IMR-90 (cell line): ENCODE data around the gene PRLR. TPM values are rescaled to one million over a fixed set of nuclear protein-coding genes. Genes with fewer than 3 reads are reported as not detected.

Experiments used
- ATAC-seq: fragments of 200-7000 bp; cut with Tn5 transposase; 2 replicates; pipeline ENCODE4 v1.9.1; 2020; ENCODE audit warnings: low read depth, mild to moderate bottlenecking, moderate library complexity
- BruUV-seq: library from RNA; stranded (reverse); fragments of 400-500 nt; replicated peaks from 2 replicates; lab custom pipeline; 2021; lab: Mats Ljungman, UMichigan
- CTCF ChIA-PET: fragments of 300-600 bp; formaldehyde crosslinking; extraction: SDS; loops from one replicate; lab custom pipeline; 2021; ENCODE audit warnings: antibody characterized with exemption; lab: Yijun Ruan, JAX
- POLR2A ChIA-PET: fragments of 300-600 bp; sonication (Branson Sonifier 250); formaldehyde crosslinking; loops from one replicate; lab custom pipeline; 2022; ENCODE audit warnings: antibody characterized with exemption; ENCODE audit not compliant: unreplicated experiment; lab: Charles Lee
- DNase-seq: peaks from one replicate; pipeline ENCODE4 v3.0.0; 2013
- H2AFZ ChIP-seq: replicated peaks from 2 replicates; pipeline ENCODE3; 2013; ENCODE audit warnings: low read length, mild to moderate bottlenecking; ENCODE audit not compliant: poor library complexity
- H2AK5ac ChIP-seq: 2 replicates; pipeline ENCODE4 v1.6.1; 2013; ENCODE audit warnings: low read depth, low read length, inconsistent platforms
- H2AK9ac ChIP-seq: replicated peaks from 2 replicates; pipeline ENCODE3; 2013; ENCODE audit warnings: mild to moderate bottlenecking, low read depth, low read length, moderate library complexity; ENCODE audit not compliant: poor library complexity
- H2BK120ac ChIP-seq: 2 replicates; pipeline ENCODE4 v1.6.1; 2013; ENCODE audit warnings: low read depth, low read length, inconsistent platforms
- H2BK15ac ChIP-seq: 3 replicates; pipeline ENCODE4 v1.6.1; 2013; ENCODE audit warnings: low read depth, low read length, inconsistent platforms
- H2BK20ac ChIP-seq: 2 replicates; pipeline ENCODE4 v1.6.1; 2013; ENCODE audit warnings: low read depth, mild to moderate bottlenecking, inconsistent platforms, low read length, moderate library complexity
- H2BK5ac ChIP-seq: 2 replicates; pipeline ENCODE4 v1.6.1; 2013; ENCODE audit warnings: mild to moderate bottlenecking, low read depth, low read length, inconsistent platforms; ENCODE audit not compliant: poor library complexity, severe bottlenecking
- H3K14ac ChIP-seq: replicated peaks from 2 replicates; pipeline ENCODE4 v1.6.1; 2013; ENCODE audit warnings: low read depth, low read length, inconsistent platforms
- H3K18ac ChIP-seq: 2 replicates; pipeline ENCODE4 v1.6.1; 2013; ENCODE audit warnings: low read depth, low read length, control low read depth
- H3K23ac ChIP-seq: 2 replicates; pipeline ENCODE4 v1.6.1; 2013; ENCODE audit warnings: low read depth, low read length, inconsistent platforms
- H3K27ac ChIP-seq: 2 replicates; pipeline ENCODE4 v1.5.1; 2013; ENCODE audit warnings: mild to moderate bottlenecking, control low read depth, low read length; ENCODE audit not compliant: insufficient read depth
- H3K27me3 ChIP-seq: 2 replicates; pipeline ENCODE4 v1.6.1; 2013; ENCODE audit warnings: low read length; ENCODE audit not compliant: control insufficient read depth, insufficient read depth
- H3K36me3 ChIP-seq: 2 replicates; pipeline ENCODE4 v1.6.1; 2013; ENCODE audit warnings: low read length, mixed read lengths; ENCODE audit not compliant: control insufficient read depth, insufficient read depth
- H3K4ac ChIP-seq: 2 replicates; pipeline ENCODE4 v1.6.1; 2013; ENCODE audit warnings: low read depth, low read length, inconsistent platforms
- H3K4me1 ChIP-seq: 2 replicates; pipeline ENCODE4 v1.6.1; 2013; ENCODE audit warnings: low read length, mixed read lengths; ENCODE audit not compliant: control insufficient read depth, insufficient read depth
- H3K4me2 ChIP-seq: 2 replicates; pipeline ENCODE4 v1.6.1; 2013; ENCODE audit warnings: low read depth, mild to moderate bottlenecking, control low read depth, low read length, moderate library complexity
- H3K4me3 ChIP-seq: 2 replicates; pipeline ENCODE4 v1.5.1; 2013; ENCODE audit warnings: low read depth, mild to moderate bottlenecking, control low read depth, low read length, moderate library complexity; ENCODE audit not compliant: insufficient read depth
- H3K56ac ChIP-seq: 2 replicates; pipeline ENCODE4 v1.6.1; 2013; ENCODE audit warnings: low read length, inconsistent platforms; ENCODE audit not compliant: insufficient read depth; ENCODE audit errors: extremely low read depth
- H3K79me1 ChIP-seq, 2 experiments: 2 replicates each; pipeline ENCODE4 v1.6.1; 2013; ENCODE audit warnings: low read length in 2 of 2, inconsistent platforms in 1 of 2, low read depth in 1 of 2
- H3K9ac ChIP-seq: 2 replicates; pipeline ENCODE4 v1.6.1; 2013; ENCODE audit warnings: low read depth, low read length, control low read depth
- H3K9me1 ChIP-seq: 2 replicates; pipeline ENCODE4 v1.6.1; 2013; ENCODE audit warnings: low read length, inconsistent platforms; ENCODE audit not compliant: insufficient read depth
- H3K9me3 ChIP-seq: 2 replicates; pipeline ENCODE4 v1.6.1; 2013; ENCODE audit warnings: low read length; ENCODE audit not compliant: control insufficient read depth, insufficient read depth
- H4K20me1 ChIP-seq: 2 replicates; pipeline ENCODE4 v1.6.1; 2013; ENCODE audit warnings: low read length, inconsistent platforms; ENCODE audit not compliant: insufficient read depth
- H4K5ac ChIP-seq: 2 replicates; pipeline ENCODE4 v1.6.1; 2013; ENCODE audit warnings: mild to moderate bottlenecking, low read depth, low read length, control low read depth
- H4K8ac ChIP-seq, 2 experiments: 2 replicates each; pipeline ENCODE4 v1.6.1; 2013; ENCODE audit warnings: low read depth in 2 of 2, low read length in 2 of 2, control low read depth in 1 of 2, inconsistent platforms in 1 of 2
- H4K91ac ChIP-seq: 2 replicates; pipeline ENCODE4 v1.6.1; 2013; ENCODE audit warnings: low read depth, low read length, inconsistent platforms; ENCODE audit not compliant: insufficient read depth
- MAFK ChIP-seq: IDR thresholded peaks from 2 replicates; pipeline ENCODE4 v1.6.1; 2012; ENCODE audit warnings: low read depth, low read length, improper control_type of control experiment
- WGBS, 2 experiments: methylation state at CpG; one replicate each; pipeline versions ENCODE4 v1.1.5 to v1.1.7; 2013; ENCODE audit warnings: missing lambda C conversion rate in 2 of 2; ENCODE audit not compliant: insufficient read length in 1 of 2; ENCODE audit errors: extremely low coverage in 2 of 2; 5-methylcytosine and 5-hydroxymethylcytosine counted together
- dilution Hi-C: fragments of 300-500 bp; cut with HindIII; formaldehyde crosslinking; loops from one replicate; pipeline ENCODE4 v1.14.3; 2018; ENCODE audit warnings: low sequenced_read_pairs; ENCODE audit not compliant: unreplicated experiment
- in situ Hi-C: fragments of 300-500 bp; cut with MboI; formaldehyde crosslinking; loops from 3 replicates; pipeline ENCODE4 v1.14.3; 2019; ENCODE audit warnings: low sequenced_read_pairs, inconsistent platforms, mixed read lengths
- intact Hi-C: fragments of 100-400 bp; cut with micrococcal nuclease; formaldehyde crosslinking; loops from 2 replicates; pipeline ENCODE4 v1.10.0; 2022
- polyA plus RNA-seq, 3 experiments: library from polyadenylated mRNA; depleted of rRNA; stranded (reverse); fragments of >200 nt; gene quantifications; 2 replicates each; pipeline ENCODE4 v1.2.3, GENCODE V29; 2012; ENCODE audit warnings: low replicate concordance in 1 of 3
- total RNA-seq: library from RNA; depleted of rRNA; stranded (reverse); fragments of >200 nt; gene quantifications from 2 replicates; pipeline ENCODE4 v1.2.3, GENCODE V29; 2012

Gene PRLR
- total and polyA plus RNA-seq, 2 of the 4 experiments (the other 2 are of a cell fraction) = 0.24 to 0.54 TPM

GRCh38 chr5:35098214-35098613 lies 132.1 kb downstream of the PRLR start:
- Histone ChIP-seq H2BK5ac (no peak overlapping the region), H2AK5ac (no peak overlapping the region), H3K56ac (no peak overlapping the region), H3K18ac (no peak overlapping the region), H2BK20ac (no peak overlapping the region), H2AK9ac (no peak overlapping the region), H4K8ac (no peak overlapping the region), H3K9me3 (no peaks in the 10 kb centered on the region), H2BK120ac (no peak overlapping the region), H4K20me1 (no peaks in the 10 kb centered on the region), H3K79me1 (no peaks in the 10 kb centered on the region), H2BK15ac (no peak overlapping the region), H3K4me1 (no peaks in the 10 kb centered on the region), H3K4ac (no peak overlapping the region), H3K4me2 (no peak overlapping the region), H3K23ac (no peak overlapping the region), H3K14ac (no peak overlapping the region), H3K27ac (no peak overlapping the region), H3K4me3 (no peak overlapping the region), H3K36me3 (no peaks in the 10 kb centered on the region), H3K9me1 (no peaks in the 10 kb centered on the region; the same call in 1 of the 2 replicates), H2AFZ (no peak overlapping the region), H3K27me3 (peaks cover 11% of the 10 kb centered on the region), H4K5ac (no peak overlapping the region), H3K9ac (no peak overlapping the region), H4K91ac (no peak overlapping the region)
- in situ Hi-C loops = loop anchor here (25.0 kb wide), 1 partner anchor 514 kb away; the partner anchor contains the start of gene SPEF2
- POLR2A ChIA-PET = no interaction called here
- no TSS peak for BruUV-seq
- DNase-seq (no peak), ATAC-seq (no peak)
- intact Hi-C loops = no loop called here
- TF ChIP-seq MAFK = no peak
- WGBS, 2 experiments = no CpG with 5 or more reads among the region's 4 CpGs
- CTCF ChIA-PET = no interaction called here
- dilution Hi-C loops = no loop called here
